ENCODE results near the gene PSMA6. TPM values are rescaled to one million over a fixed set of nuclear protein-coding genes. Genes with fewer than 3 reads are reported as not detected.

PSMA6 gene
- total and polyA plus RNA-seq, 2 donors (not counting 1 experiment from before 2014, with no cell fraction given), result 190 to 225 TPM

- Histone ChIP-seq H3K36me3 (ENCODE audit: control insufficient read depth, insufficient read depth, low read length) (no peaks in the 10 kb centered on the region), H3K4me2 (ENCODE audit: extremely low read depth, insufficient read depth, low read length) (no peak overlapping the region), H3K4me3 (replicated peaks in 1 of 4; ENCODE audit: control extremely low read depth in 1 of 4, insufficient read depth in 1 of 4, low read depth in 3 of 4, low read length in 4 of 4) (no peak overlapping the region), H3K4me1 (ENCODE audit: control insufficient read depth, extremely low read depth, insufficient read depth, low read length) (no peaks in the 10 kb centered on the region), H3K79me2 (ENCODE audit: control insufficient read depth, insufficient read depth, low read length) (no peaks in the 10 kb centered on the region), H3K9me3 (ENCODE audit: control insufficient read depth, insufficient read depth, low read depth, low read length) (no peaks in the 10 kb centered on the region), H3K9ac (ENCODE audit: insufficient read depth, low read length) (no peak overlapping the region), H3K27ac (ENCODE audit: insufficient read depth, low read length) (no peak overlapping the region), H3K27me3 (ENCODE audit: control insufficient read depth, insufficient read depth, low read length) (no peaks in the 10 kb centered on the region), H4K20me1 (ENCODE audit: control insufficient read depth, extremely low read depth, insufficient read depth, low read length) (no peaks in the 10 kb centered on the region), H2AFZ (ENCODE audit: low read length) (no peak overlapping the region)
- DNase-seq (ENCODE audit: low read depth in 2 of 2), result no peak
- TF ChIP-seq CTCF (conservative IDR thresholded peaks at IDR 0.05 in 1 of 2, IDR thresholded peaks at IDR 0.05 in 1 of 2; ENCODE audit: low read depth in 1 of 2, low read length in 2 of 2) (no peak), EZH2 (IDR thresholded peaks at IDR 0.05; ENCODE audit: low read length, missing control alignments) (no peak)
These were observed 47.6 kb upstream of the PSMA6 start for GRCh38 chr14:35244542-35244941.

GRCh38 chr14:35245051-35245450 lies 47.1 kb upstream of the PSMA6 start:
- no peaks in the 10 kb centered on the region for H3K27me3 ChIP-seq (ENCODE audit: control insufficient read depth, insufficient read depth, low read length)
- no peaks in the 10 kb centered on the region for H4K20me1 ChIP-seq (ENCODE audit: control insufficient read depth, extremely low read depth, insufficient read depth, low read length)
- H3K79me2 ChIP-seq (ENCODE audit: control insufficient read depth, insufficient read depth, low read length), result no peaks in the 10 kb centered on the region
- no peak for TF ChIP-seq EZH2 (IDR thresholded peaks at IDR 0.05; ENCODE audit: low read length, missing control alignments)
- TF ChIP-seq CTCF (conservative IDR thresholded peaks at IDR 0.05 in 1 of 2, IDR thresholded peaks at IDR 0.05 in 1 of 2; ENCODE audit: low read depth in 1 of 2, low read length in 2 of 2), result no peak
- no peak overlapping the region for H3K4me3 ChIP-seq (replicated peaks in 1 of 4; ENCODE audit: control extremely low read depth in 1 of 4, insufficient read depth in 1 of 4, low read depth in 3 of 4, low read length in 4 of 4)
- no peaks in the 10 kb centered on the region for H3K36me3 ChIP-seq (ENCODE audit: control insufficient read depth, insufficient read depth, low read length)
- H3K27ac ChIP-seq (ENCODE audit: insufficient read depth, low read length), result no peak overlapping the region
- H3K9me3 ChIP-seq (ENCODE audit: control insufficient read depth, insufficient read depth, low read depth, low read length), result no peaks in the 10 kb centered on the region
- no peak overlapping the region for H3K4me2 ChIP-seq (ENCODE audit: extremely low read depth, insufficient read depth, low read length)
- DNase-seq (ENCODE audit: low read depth in 2 of 2), result no peak
- no peak overlapping the region for H2AFZ ChIP-seq (ENCODE audit: low read length)
- no peak overlapping the region for H3K9ac ChIP-seq (ENCODE audit: insufficient read depth, low read length)
- H3K4me1 ChIP-seq (ENCODE audit: control insufficient read depth, extremely low read depth, insufficient read depth, low read length), result no peaks in the 10 kb centered on the region

GRCh38 chr14:35247777-35248475 lies 44.3 kb upstream of the PSMA6 start:
- Histone ChIP-seq H3K4me1 (ENCODE audit: control insufficient read depth, extremely low read depth, insufficient read depth, low read length) (no peaks in the 10 kb centered on the region), H3K27me3 (ENCODE audit: control insufficient read depth, insufficient read depth, low read length) (no peaks in the 10 kb centered on the region), H2AFZ (ENCODE audit: low read length) (no peak overlapping the region), H3K4me3 (replicated peaks in 1 of 4; ENCODE audit: control extremely low read depth in 1 of 4, insufficient read depth in 1 of 4, low read depth in 3 of 4, low read length in 4 of 4) (no peak overlapping the region), H3K79me2 (ENCODE audit: control insufficient read depth, insufficient read depth, low read length) (no peaks in the 10 kb centered on the region), H3K9ac (ENCODE audit: insufficient read depth, low read length) (no peak overlapping the region), H3K4me2 (ENCODE audit: extremely low read depth, insufficient read depth, low read length) (no peak overlapping the region), H3K36me3 (ENCODE audit: control insufficient read depth, insufficient read depth, low read length) (no peaks in the 10 kb centered on the region), H4K20me1 (ENCODE audit: control insufficient read depth, extremely low read depth, insufficient read depth, low read length) (no peaks in the 10 kb centered on the region), H3K27ac (ENCODE audit: insufficient read depth, low read length) (no peak overlapping the region), H3K9me3 (ENCODE audit: control insufficient read depth, insufficient read depth, low read depth, low read length) (no peaks in the 10 kb centered on the region)
- TF ChIP-seq EZH2 (IDR thresholded peaks at IDR 0.05; ENCODE audit: low read length, missing control alignments) (no peak), CTCF (conservative IDR thresholded peaks at IDR 0.05 in 1 of 2, IDR thresholded peaks at IDR 0.05 in 1 of 2; ENCODE audit: low read depth in 1 of 2, low read length in 2 of 2) (no peak)
- DNase-seq (ENCODE audit: low read depth in 2 of 2), result peak in 1 of 2 donors; percentile 42
